Stimulated activated CD4-positive, alpha-beta T cell treated with anti-CD3 and anti-CD28 coated beads, TNF-alpha, amount 100 ng/mL, for 48 hours (primary cell): ENCODE data around the gene NRP1.
A peak's percentile ranks its signal among the peaks of the same experiment; 100 is the strongest.

Source experiments
- DNase-seq, 3 donors: peaks; one replicate each; pipeline ENCODE4 v3.0.0-alpha.2; 2020; ENCODE audit warnings: low read depth in 3 of 3

NRP1 gene

DNA sequence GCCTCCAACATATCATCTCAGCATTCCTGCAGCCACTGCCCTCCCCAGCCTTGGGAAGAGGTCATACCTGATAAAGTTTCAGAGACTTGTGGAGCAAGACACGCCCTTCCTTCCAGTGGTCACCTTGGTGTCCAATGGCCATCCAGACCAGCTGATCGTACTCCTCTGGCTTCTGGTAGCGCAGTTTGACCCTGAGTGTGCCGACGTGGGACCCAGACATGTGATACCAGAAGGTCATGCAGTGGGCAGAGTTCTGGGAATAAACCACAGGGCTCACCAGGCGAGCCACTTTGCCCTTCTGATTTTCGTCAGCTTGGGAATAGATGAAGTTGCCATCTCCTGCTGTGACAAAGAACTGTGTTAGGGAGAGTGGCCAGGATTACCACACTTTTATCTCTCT lies 148.3 kb downstream of the NRP1 start:
- no peak for DNase-seq

DNA sequence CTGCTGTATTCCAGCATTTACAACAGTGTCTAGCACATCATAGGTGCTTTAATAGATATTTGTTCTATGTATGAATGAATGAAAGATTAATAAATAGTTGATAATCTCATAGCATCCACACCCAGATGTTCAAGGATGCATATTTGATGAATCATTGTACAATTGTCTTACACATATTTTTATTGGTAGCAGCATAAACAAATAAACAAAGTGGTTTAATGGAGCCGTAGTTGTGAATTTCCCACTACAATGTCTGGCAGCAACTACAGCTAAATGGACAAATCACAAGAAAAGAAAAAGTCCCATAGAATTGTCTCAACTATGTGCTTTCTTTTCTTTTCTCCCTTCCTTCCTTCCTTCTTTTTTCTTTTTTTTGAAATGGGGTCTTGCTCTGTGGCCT lies 150.8 kb downstream of the NRP1 start:
- DNase-seq: no peak

DNA sequence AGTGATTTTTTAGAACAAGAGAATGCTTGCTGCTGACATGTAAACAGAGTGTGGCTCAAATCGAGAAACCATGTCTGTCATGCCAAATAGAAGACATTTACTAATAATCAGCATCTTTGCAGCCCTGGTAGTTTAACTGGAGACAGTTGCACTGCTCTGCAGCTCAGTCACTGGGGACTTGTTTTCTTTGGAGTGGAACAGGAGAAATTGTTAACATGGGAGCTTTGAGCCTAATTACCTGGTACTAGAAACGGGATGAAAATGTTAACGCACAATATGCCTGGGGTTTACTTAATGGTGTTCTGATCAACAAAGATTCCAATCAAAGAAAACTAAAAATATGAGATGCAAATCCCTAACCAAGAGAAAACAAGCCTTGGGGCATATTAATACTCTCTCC lies 153.5 kb downstream of the NRP1 start:
- DNase-seq: no peak

DNA sequence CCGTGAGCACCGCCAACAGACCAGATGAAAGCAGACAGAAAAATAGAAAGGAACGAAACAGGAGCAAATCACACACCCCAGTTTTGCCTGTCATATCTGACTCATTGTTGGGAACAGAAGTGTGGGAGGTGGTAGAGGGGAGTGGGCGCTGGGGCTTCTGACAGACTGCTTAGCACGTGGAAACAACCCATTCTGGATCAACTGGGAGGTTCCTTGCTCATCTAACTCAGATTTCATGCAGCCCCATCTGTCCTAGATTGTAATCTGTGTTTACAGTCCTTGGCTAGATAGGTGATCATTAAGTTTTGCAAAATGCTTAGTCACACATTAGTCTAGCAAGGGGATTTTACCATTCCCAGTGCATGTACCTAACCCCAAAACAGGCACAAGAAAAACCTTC lies 154.1 kb downstream of the NRP1 start:
- DNase-seq: peak in 2 of 3 donors; percentile 3 to 6

DNA sequence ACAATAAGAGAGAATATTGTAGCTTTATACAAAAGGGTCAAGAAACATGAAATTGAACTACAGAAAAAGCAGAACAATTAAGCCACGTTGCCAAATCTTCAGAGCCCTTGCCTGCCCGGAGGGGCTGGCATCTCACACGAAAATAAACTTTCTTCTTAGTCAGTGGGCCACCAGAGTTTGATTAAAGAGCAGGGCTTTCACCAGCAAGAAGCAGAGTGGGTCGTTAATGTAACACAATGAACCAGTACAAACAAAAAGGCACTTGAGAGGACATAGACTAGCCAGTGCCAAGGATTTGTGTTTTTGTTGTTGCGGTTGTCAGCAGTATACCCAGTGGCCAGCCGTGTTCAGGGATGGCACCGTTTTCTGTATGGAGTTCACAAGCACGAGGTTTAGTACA lies 155.4 kb downstream of the NRP1 start:
- DNase-seq: no peak

DNA sequence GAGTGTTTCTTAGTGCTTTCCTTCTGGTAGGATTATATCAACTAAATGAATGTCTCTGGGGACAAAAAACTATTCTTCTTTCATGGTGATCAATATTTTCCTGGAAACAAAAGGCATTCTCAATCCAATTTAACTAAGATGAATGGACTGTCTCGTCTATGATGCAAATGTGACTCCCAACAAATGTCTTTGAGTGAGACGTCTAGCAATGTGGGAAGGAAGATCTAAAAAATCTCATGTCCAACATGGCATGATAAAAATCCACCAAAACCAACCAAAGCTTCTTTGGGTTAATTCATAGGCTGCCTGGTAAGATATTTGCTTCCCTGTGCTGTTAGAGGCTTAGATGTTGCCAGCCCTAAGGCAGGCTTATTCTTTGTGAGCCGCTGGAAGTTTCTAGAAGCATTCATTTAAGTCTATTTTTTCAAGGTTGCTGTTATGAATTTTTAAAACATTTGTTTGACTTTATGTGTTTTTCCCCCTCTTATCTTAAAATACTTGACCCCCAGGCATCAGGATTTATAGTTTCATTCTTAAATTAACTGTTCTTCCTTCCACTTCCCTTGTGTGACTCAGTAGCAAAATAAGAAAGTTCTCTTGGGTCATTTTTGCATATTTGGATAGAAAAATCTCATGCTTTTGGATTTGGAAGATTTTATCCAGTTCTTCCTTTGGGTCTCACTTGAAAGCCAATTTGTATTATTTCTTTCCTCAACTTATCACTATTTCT lies 156.3 kb downstream of the NRP1 start:
- DNase-seq: no peak

DNA sequence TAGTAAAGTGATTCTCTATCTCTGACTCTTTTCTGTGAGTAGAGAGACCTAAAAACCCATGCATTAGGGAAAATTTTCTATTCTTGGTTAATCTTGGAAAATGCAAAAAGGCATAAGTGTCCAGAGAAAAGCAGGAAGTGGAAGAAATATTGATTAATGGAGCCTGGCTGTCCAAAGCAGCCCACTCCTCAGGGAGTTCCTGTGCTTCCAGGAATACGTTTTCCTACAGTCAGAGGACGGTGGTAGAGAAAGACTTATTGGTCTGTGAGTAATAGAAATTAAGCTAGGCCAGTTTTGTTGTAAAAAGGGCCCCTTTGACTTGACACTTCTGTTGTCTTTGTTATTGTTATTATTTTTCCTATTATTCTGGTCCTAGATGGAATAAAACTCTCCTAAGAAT lies 157.8 kb downstream of the NRP1 start:
- DNase-seq: no peak

DNA sequence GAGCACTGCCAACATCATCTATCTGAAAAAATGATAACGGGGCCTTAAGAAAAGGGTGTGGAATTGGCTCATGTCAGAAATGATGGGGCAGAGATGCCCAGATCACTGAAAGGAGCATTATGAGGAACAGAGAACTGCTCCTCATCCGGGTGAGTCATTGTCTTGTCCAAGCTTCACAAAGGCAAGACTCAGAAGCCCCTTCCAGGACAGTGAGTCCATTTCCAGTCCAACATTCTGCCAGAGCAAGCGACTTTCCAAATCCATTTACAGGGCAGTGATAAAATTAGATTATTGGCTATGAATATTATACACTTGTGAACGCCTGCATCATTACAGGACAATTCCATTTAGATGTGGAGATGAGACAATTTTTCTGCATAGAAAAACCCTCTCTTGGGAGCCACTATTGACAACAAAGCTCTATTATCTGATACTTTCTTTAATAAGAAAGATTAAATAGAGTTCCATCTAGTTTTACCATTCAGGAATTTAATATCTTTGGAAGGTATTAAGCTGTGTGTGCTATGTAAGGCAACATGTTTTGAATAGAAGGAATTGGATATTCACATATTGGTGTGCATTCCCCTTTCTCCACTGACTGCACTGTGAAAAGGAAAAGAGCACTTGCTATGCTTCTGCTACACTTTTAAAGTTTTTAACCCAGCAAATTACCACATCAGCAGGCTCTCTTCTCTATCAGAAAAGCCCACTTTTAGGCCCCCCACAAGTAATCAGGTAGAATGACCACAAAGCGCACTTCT lies 159.6 kb downstream of the NRP1 start:
- no peak for DNase-seq

DNA sequence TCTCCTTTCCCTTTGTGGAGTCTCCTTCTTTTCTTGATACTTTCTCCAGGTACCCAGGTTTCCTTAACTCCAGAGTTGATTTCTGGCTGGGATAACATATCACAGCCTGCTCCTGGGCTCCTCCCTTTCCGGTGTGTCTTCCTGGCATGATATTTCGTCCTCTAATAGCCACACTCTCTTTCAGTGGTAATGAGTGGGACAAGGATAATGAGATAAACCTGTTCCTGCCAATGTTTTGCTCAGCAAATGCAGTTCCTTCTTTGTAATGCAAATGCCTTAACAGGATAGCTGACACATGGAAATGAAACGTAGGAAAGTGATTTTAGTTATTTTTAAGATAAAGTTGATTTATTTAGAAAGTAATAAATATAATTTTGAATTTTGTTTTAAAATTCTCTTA lies 168.6 kb downstream of the NRP1 start:
- no peak for DNase-seq

DNA sequence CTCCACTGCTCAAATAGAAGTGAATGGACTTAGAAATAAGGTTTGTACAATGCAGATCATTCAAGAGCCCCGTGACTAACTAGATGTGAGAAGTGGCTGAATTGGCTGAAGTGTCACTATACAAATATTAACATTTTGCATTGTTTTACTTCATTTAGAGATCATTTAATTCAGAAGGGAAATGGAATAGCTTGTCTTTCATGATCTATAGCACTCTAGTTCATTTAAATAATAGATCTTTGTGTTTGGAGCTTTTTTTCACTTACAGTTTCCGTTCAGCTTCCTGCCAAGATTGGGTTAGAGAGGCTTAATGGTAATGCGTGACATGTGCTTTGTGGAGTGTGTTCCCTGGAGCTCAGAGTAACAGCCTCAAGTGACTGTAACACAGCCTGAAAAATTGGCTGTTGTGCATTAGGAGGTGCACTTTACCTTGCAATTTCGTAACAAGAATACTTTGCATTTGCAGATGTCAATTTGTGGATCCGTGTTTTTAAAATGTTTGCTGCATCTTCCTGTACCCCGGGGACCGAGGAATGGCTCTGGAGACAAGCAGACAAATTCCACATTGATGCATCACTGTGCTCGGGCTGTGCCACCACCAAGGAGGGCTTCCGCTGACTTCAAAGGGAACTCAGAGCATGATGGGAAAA lies 170.3 kb downstream of the NRP1 start:
- DNase-seq: no peak

DNA sequence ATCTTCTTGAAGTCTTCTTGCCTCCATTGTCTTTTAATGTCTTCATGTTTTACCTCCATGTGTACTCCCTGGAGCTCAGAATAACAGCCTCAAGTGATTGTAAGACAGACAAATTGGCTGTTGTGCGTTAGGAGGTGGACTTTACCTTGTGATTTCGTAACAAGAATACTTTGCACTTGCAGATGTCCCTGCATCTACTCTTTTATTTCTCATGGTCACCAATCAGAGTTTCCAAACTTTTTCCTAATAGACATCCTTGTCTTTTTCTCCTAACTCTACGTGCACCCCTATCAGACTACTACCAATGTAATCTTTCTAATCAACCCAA lies 172.3 kb downstream of the NRP1 start:
- DNase-seq: no peak

DNA sequence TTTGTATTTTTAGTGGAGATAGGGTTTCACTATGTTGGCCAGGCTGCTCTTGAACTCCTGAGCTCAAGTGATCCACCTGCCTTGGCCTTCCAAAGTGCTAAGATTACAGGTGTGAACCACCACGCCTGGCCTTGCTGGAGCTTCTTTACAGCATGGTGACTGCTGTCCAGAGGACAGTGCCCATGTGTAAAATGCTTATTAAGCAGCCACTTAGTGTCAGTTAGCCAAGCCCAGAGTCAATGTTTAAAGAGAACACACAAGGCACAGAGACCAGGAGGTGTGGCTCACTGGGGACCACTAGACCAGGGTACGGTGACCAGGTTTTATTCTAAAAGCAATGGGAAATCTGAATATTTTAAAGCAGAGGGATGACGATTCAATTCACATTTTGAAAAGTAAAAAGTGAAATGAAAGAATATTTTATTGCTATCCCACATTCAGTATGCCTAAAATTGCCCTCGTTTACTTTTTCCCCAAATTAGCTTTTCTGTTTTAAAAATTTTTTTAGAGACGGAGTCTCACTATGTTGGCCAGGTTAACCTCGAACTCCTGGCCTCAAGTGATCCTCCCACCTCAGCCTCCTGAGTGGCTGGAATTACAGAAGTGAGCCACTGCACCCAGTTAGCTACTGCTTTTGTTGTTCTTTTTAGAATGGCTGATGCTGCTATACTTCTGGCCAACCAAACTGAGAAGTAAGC lies 172.8 kb downstream of the NRP1 start:
- DNase-seq: no peak

DNA sequence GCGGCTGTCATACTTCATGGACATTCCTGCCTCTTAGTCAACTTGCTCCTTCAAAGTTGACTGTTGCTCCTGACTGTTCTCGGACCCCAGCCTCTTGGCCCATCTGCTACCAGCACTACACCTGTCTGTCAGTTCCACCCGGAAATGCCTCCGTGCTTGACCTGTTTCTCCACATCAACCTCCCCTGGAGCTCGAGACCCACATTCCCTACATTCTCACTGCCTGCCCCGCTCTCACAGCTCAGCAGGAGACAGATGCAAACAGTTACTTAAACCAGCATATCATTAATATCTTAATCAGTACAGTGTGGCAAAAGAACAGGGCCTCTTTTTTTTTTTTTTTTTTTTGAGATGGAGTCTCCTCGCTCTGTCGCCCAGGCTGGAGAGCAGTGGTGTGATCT lies 174.3 kb downstream of the NRP1 start:
- DNase-seq: no peak

DNA sequence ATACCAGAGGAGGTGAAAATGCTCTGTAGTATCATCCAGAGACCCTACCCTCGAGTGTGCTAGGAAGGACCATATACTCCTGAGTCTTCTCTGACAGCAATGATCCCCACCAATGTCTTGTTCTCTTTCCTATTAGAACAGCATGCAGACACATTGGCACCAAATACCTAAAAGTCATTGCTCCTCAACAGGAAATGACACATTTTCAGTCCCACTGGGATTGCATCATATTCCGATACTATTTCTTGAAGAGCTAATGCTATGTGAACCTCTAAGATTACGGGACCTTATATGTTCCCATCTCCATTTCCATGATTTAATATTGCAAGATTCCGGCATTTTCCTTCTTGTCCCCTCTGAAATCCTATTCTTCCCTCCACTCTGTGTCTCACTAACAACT lies 177.4 kb downstream of the NRP1 start:
- no peak for DNase-seq

DNA sequence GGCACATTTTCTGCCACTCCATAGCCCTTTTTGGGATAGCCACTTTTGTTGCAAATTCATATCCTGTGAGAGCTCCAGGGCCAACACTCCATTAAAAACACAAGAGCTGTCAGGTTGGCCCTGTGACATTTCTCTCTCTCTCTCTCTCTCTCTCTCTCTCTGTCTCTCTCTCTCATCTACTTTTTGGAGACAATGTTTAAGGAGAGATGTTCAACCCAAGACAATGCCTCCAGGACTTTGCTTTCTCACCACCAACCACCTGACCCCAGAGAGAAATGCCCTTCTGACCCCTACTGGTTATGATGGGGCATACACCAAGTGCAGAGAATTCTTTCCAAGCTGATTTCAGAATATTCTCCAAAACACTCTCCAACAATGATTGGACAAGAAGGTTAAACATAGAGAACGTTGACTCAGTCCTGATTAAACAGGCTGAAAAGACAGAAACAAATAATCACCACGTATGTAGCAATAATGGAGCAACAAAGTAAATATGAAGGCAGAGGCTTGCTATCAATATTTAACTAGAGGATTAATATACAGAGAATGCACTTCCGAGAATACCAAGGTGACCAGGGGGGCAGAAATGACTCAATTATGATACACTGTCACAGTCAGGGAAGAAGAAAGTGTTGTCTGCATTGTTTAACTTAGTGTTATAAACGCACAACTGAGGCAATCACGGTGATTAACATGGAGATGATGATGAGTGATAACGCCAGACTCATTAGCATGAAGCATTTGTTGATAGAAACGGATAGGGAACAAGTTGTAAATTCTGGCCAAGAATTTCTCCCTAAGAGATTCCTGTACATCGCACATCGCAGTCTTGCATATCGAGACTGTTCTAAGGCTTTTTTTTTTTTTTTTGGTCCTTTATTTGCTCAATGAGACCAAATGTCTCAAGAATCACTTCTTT lies 178.5 kb downstream of the NRP1 start:
- DNase-seq: no peak

DNA sequence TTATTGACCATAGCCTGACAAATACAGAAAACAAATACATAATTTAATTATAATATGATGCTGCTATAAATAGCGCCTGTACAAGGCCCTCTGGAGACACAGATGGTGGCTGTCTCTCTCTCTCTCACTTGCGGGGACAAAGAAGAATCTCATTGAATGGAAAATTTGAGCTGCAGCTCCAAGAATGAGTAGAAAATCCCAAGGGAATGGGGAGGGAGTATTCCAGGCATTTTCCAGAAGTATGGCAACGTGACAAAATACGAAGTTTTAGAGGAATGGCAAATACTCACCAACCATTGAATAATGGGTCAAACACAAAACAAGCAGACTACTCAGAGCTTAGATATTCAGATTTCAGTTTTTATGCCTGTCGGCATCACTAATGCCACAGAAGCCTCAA lies 179.9 kb downstream of the NRP1 start:
- DNase-seq: no peak

DNA sequence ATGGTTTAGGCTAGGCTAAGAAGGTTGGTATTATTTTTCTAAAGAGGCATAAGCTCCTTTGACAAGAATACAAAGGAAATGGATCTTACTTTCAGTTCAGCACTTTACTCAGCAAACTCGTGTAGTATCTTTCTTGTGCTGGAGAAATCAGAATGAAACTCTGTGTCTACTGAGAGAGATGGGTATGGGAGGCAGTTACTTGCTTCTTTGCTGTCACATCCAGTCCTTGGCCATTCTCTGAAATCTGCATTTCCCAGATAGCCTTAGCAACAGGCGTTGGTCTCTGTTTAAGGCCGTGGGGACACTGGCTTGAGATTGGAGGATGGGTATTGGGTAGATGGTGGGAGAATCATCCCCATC lies 180.5 kb downstream of the NRP1 start:
- no peak for DNase-seq

DNA sequence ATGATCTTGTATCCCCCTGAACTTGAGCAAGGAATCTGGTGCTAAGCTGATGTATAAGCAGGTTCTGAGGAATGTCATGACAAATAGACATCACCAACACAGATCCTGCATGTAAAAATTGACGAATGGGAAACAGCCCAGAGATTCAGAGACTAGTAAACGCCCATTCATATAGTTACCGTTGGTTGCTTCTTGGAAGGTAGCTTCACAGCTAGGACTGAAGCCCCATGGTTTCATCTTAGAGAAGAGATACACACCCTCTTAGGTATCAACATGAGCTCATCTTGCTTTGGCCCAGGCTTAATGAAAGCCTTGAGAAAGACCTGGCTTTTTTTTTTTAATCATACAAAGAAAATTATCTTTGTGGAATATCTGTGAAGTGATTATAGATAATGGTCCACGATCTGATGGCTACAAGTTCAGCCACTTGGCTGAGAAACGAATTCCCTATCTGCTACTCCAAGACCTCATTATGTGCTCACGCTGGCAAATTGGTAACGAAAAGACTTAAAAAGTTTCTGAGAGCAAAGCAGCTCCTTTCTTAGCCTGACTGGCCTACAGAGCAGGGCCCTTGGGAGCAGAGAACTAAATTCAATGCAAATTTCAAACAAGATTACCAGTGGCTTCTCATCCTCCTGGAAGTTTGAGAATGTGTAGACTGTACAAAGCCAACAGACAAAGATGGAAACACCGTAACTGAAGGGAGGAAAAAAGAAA lies 181.1 kb downstream of the NRP1 start:
- DNase-seq: no peak

DNA sequence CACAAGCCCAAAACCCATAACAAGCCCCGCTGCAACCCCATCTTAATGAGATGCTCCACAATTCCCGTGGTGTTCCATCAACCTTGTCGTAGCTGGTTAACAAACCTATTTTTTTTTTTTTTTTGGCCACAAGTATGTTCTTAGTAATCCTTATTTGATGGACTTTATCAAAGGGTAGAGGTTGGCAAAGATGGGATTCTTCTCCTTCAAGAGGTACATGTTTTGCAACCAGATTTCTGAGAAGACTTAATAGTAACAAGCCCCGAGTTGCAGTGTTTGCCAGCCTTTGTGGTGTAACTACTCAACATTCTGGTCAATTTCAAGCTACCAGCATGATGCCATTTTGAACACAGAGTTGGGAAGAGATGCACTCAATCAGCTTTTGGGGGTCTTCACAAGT lies 181.7 kb downstream of the NRP1 start:
- DNase-seq: no peak

DNA sequence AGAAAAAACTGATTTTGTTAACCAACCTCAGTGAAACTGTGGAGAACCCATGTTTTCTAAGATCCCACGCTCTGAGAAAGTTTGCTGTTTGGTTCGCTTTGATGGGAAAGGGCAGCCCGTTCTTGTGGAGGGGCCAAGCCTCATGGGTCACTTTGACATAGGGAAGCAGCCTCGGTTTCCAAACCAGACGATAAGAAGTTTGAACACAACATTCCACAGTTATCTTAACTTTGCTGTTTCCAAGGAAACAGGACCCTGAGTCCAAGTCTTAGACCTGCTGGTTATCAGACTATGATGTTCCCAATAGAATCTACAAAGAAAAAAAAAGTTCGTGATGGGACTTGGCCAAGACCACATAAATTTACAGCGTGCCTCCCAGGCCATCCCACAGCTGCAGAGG lies 182.3 kb downstream of the NRP1 start:
- DNase-seq: no peak

DNA sequence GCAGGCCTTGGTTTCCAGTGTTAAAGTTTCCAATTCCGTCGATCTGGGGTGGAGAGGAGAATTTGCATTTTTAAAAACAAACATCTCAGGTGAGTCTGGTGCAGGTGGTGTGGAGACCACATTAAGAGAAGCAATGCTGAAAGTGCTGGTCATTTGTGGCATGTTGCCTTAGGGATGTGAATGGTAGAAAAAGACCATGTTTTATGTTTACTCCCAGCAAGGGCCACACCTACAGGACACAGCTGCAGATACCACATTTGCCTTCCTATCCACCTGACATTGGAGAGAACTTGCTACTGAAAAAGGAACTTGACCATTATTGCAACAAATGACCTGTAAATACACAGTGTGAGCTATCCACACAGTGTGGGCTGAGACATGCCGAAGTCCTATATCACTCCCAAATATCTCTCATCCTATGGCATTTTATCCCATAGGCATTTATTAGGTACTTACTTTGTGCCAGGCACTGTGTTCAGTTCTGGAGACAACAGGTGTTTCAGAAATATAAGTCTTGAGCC lies 183.1 kb downstream of the NRP1 start:
- DNase-seq: no peak
